GM12878 (cell line): ENCODE results near the gene FMO3. TPM values are rescaled to one million over a fixed set of nuclear protein-coding genes. Genes with fewer than 3 reads are reported as not detected.

ENCODE experiments used
- ATAC-seq: fragments of 200-7000 bp; cut with Tn5 transposase; 3 replicates; pipeline ENCODE4 v1.9.1; 2020; ENCODE audit warnings: mild to moderate bottlenecking, moderate library complexity
- BruUV-seq: library from RNA; stranded (reverse); fragments of 400-500 nt; replicated peaks from 2 replicates; lab custom pipeline; 2021; lab: Mats Ljungman, UMichigan
- CTCF ChIA-PET: fragments of 300-600 bp; sonication (Branson Sonifier 250); formaldehyde crosslinking; extraction: SDS; loops from one replicate; lab custom pipeline; 2021; ENCODE audit warnings: inconsistent platforms; lab: Yijun Ruan, JAX
- POLR2A ChIA-PET: fragments of 350-600 bp; formaldehyde crosslinking; extraction: SDS; loops from one replicate; lab custom pipeline; 2021; ENCODE audit warnings: inconsistent platforms; lab: Charles Lee
- RAD21 ChIA-PET: fragments of 300-600 bp; sonication (Branson Sonifier 250); formaldehyde crosslinking; loops from one replicate; lab custom pipeline; 2023; ENCODE audit warnings: antibody characterized with exemption; ENCODE audit not compliant: unreplicated experiment; lab: Charles Lee
- SMC1A ChIA-PET: fragments of 300-600 bp; sonication (Branson Sonifier 250); formaldehyde crosslinking; loops from one replicate; lab custom pipeline; 2023; ENCODE audit not compliant: unreplicated experiment, uncharacterized antibody; lab: Charles Lee
- DNase-seq: peaks from one replicate; pipeline ENCODE4 v3.0.0-alpha.2; 2011; ENCODE audit warnings: low read depth, low spot score
- FAIRE-seq: peaks from 3 replicates; lab custom pipeline; 2011; peaks lifted over from hg19 to GRCh38; lab: Jason Lieb, UNC
- H2AFZ ChIP-seq: 2 replicates; pipeline ENCODE4 v1.6.0; 2011; ENCODE audit warnings: low read depth, low read length, control low read depth; ENCODE audit not compliant: control insufficient read depth
- H3K27ac ChIP-seq: 2 replicates; pipeline ENCODE4 v1.5.1; 2011; ENCODE audit warnings: control low read depth; ENCODE audit not compliant: control insufficient read depth, insufficient read depth
- H3K27me3 ChIP-seq, 2 experiments: replicated peaks in 1 of 2; 2 replicates each; pipeline versions ENCODE4 v1.6.0 to v1.6.1; 2011; ENCODE audit warnings: low read length in 1 of 2; ENCODE audit not compliant: control insufficient read depth in 2 of 2, insufficient read depth in 2 of 2
- H3K36me3 ChIP-seq, 2 experiments: 2 replicates each; pipeline ENCODE4 v1.5.1; 2011; ENCODE audit warnings: low read length in 1 of 2; ENCODE audit not compliant: control insufficient read depth in 2 of 2, insufficient read depth in 2 of 2
- H3K4me1 ChIP-seq: 2 replicates; pipeline ENCODE4 v1.6.1; 2011; ENCODE audit warnings: mild to moderate bottlenecking, low read length, moderate library complexity, mixed read lengths; ENCODE audit not compliant: control insufficient read depth, insufficient read depth
- H3K4me2 ChIP-seq: 2 replicates; pipeline ENCODE4 v1.6.0; 2011; ENCODE audit warnings: control low read depth; ENCODE audit not compliant: control insufficient read depth, insufficient read depth
- H3K4me3 ChIP-seq: fragments of 200-600 bp; sonication (generic); 2 replicates; pipeline ENCODE4 v1.5.1; 2016
- H3K79me2 ChIP-seq: 2 replicates; pipeline ENCODE4 v1.6.0; 2011; ENCODE audit warnings: low read length; ENCODE audit not compliant: control insufficient read depth, insufficient read depth
- H3K9ac ChIP-seq: 2 replicates; pipeline ENCODE4 v1.8.0; 2011; ENCODE audit warnings: low read length, control low read depth, mixed read lengths; ENCODE audit not compliant: control insufficient read depth, insufficient read depth
- H3K9me3 ChIP-seq: replicated peaks from 3 replicates; pipeline ENCODE4 v1.5.1; 2011; ENCODE audit warnings: mild to moderate bottlenecking, low read length; ENCODE audit not compliant: control insufficient read depth, insufficient read depth
- H4K20me1 ChIP-seq: 2 replicates; pipeline ENCODE4 v1.6.0; 2011; ENCODE audit not compliant: control insufficient read depth, insufficient read depth
- BCL3 ChIP-seq: IDR thresholded peaks from 2 replicates; pipeline ENCODE4 v1.6.1; 2011; ENCODE audit warnings: borderline replicate concordance, low read depth, mild to moderate bottlenecking, moderate library complexity, low read length; ENCODE audit not compliant: insufficient read depth, poor library complexity, severe bottlenecking
- CBX3 ChIP-seq: fragments of 200-600 bp; sonication (generic); IDR thresholded peaks from 2 replicates; pipeline ENCODE4 v1.6.1; 2016; ENCODE audit warnings: low read depth, borderline replicate concordance
- CBX5 ChIP-seq: sonication (generic); IDR thresholded peaks from 2 replicates; pipeline ENCODE4 v1.6.1; 2016; ENCODE audit warnings: low read depth, moderate library complexity, mild to moderate bottlenecking, inconsistent platforms
- HCFC1 ChIP-seq: fragments of 150-350 bp; IDR thresholded peaks from 2 replicates; pipeline ENCODE4 v1.6.1; 2014; ENCODE audit warnings: low read length
- MAX ChIP-seq: IDR thresholded peaks from 2 replicates; pipeline ENCODE4 v1.6.1; 2012; ENCODE audit warnings: low read depth, low read length, improper control_type of control experiment
- PKNOX1 ChIP-seq: fragments of 450-650 bp; IDR thresholded peaks from 2 replicates; pipeline ENCODE4 v1.6.1; 2016; ENCODE audit warnings: mild to moderate bottlenecking
- REST ChIP-seq: IDR thresholded peaks from 2 replicates; pipeline ENCODE4 v1.6.1; 2012; ENCODE audit warnings: mild to moderate bottlenecking, low read depth, low read length
- RUNX3 ChIP-seq: IDR thresholded peaks from 2 replicates; pipeline ENCODE4 v1.6.1; 2012; ENCODE audit warnings: low read length, inconsistent platforms
- SMAD5 ChIP-seq: IDR thresholded peaks from 2 replicates; pipeline ENCODE4 v1.6.1; 2016; ENCODE audit warnings: antibody characterized with exemption, low read depth
- SP1 ChIP-seq: IDR thresholded peaks from one replicate; pipeline ENCODE4 v1.6.1; 2011; ENCODE audit warnings: low read depth, low read length
- YY1 ChIP-seq: IDR thresholded peaks from 2 replicates; pipeline ENCODE4 v1.6.1; 2011; ENCODE audit warnings: low read depth, mild to moderate bottlenecking, low read length
- WGBS: methylation state at CpG from one replicate; pipeline ENCODE4 v1.1.6; 2016; ENCODE audit warnings: low lambda C conversion rate; ENCODE audit not compliant: insufficient replicate concordance, insufficient coverage; ENCODE audit errors: missing lambda C conversion rate; 5-methylcytosine and 5-hydroxymethylcytosine counted together
- in situ Hi-C: fragments of 300-500 bp; cut with MboI; formaldehyde crosslinking; loops from 9 replicates; pipeline ENCODE4 v1.14.3; 2018; ENCODE audit warnings: mixed read lengths
- intact Hi-C: fragments of 100-400 bp; cut with micrococcal nuclease; formaldehyde crosslinking; loops from one replicate; pipeline ENCODE4 v1.14.2; 2022; ENCODE audit not compliant: unreplicated experiment
- polyA plus RNA-seq, 11 experiments: library from polyadenylated mRNA; depleted of rRNA in 4 of 11; unstranded in 6 of 11; stranded (reverse) in 5 of 11; fragments of >200 nt; fragmentation: Nextera tagmentation in 4 of 11; fragmentation: Illumina TruSeq in 1 of 11; extraction: Ambion mirVana in 4 of 11; extraction: Trizol in 1 of 11; gene quantifications; 1 replicate in 1 of 11; 2 replicates in 10 of 11; pipeline versions ENCODE4 v1.2.1 to v1.2.3, GENCODE V29; 2011 to 2016; ENCODE audit warnings: inconsistent platforms in 2 of 11, missing spikeins in 2 of 11, low read depth in 1 of 11
- total RNA-seq, 4 experiments: library from RNA; depleted of rRNA in 3 of 4; stranded (reverse); fragments of >200 nt in 3 of 4; fragmentation: Illumina TruSeq in 1 of 4; extraction: Trizol in 1 of 4; gene quantifications; 2 replicates each; pipeline versions ENCODE4 v1.2.1 to v1.2.3, GENCODE V29; 2013 to 2021

The FMO3 gene
- total and polyA plus RNA-seq, 10 of the 15 experiments (the other 5 are each of a cell fraction or from before 2014, with no cell fraction given) = 0.08 to 0.10 TPM; not detected in 8

DNA sequence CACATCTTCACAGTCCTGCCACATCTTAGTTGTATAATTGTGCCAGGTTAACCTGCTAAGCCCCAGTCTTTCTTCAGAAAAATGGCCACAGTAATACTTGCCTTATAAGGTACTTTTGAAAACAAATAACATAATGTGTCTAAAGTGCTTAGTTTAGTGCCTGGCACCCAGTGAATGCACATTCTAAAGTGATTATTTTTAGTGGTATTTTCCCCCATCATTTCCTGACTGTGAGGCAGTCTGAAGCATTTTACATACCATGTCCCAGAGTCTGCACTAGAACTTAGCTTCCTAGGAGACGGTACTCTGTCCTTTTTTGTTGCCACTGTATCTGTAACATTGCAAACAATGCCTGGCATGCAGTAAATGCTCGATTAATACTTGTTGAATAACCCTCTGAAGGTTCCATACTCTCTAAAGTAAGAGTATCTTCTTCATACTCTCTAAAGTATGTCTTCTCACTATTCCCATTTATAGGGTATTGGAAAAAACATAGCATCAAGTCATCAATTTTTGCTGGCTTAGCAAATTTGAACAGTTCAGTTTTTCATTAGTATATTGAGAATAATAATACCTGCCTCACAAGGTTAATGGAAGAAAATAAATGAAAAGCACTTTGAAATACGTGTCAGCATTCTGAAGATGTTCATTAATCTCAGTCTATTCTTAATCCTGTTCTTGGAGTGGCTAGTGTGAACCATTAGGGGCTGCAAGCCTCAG lies 43.7 kb downstream of the FMO3 start:
- Histone ChIP-seq H3K36me3 (no peaks in the 10 kb centered on the region), H3K79me2 (no peaks in the 10 kb centered on the region), H3K9ac (no peak overlapping the region), H2AFZ (no peak overlapping the region), H3K4me1 (no peaks in the 10 kb centered on the region), H3K4me2 (no peak overlapping the region), H4K20me1 (no peaks in the 10 kb centered on the region), H3K4me3 (no peak overlapping the region), H3K9me3 (no peaks in the 10 kb centered on the region), H3K27ac (no peak overlapping the region), H3K27me3 (no peaks in the 10 kb centered on the region)
- 0% methylated on average over 3 of the region's 3 CpGs for WGBS
- intact Hi-C loops = no loop called here
- ChIA-PET CTCF (no interaction called here), RAD21 (no interaction called here), SMC1A (no interaction called here), POLR2A (no interaction called here)
- no TSS peak for BruUV-seq
- ATAC-seq = no peak
- FAIRE-seq = no peak
- no peak for DNase-seq
- in situ Hi-C loops = no loop called here
- no peak for TF ChIP-seq PKNOX1
- no peak for TF ChIP-seq SMAD5
- TF ChIP-seq CBX3 = no peak

DNA sequence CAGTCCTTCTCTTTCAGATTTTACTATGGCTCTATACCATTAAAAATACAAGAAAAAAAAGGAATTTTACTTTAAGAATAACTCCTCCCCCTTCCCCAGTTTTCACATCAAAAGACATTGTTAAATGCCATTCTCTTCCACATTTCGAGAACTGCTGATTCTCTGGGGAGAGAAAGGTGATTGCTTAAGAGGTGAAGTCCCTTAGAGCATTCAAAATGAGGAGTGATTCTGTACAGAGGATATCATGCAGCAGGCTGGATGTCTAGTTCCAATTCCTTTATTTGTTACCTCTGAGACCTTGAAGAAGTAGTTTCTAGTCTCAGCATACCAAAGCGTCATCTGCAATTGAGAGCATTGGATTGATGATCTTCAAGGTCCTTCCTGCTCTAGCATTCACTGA lies 46.9 kb downstream of the FMO3 start:
- WGBS = 15% methylated on average over 2 of the region's 2 CpGs
- ChIA-PET CTCF (no interaction called here), RAD21 (no interaction called here), POLR2A (no interaction called here), SMC1A (no interaction called here)
- H3K9ac ChIP-seq = no peak overlapping the region
- no peak overlapping the region for H3K4me3 ChIP-seq
- FAIRE-seq (no peak), DNase-seq (no peak), ATAC-seq (no peak)
- H3K4me1 ChIP-seq = no peaks in the 10 kb centered on the region
- H4K20me1 ChIP-seq = no peaks in the 10 kb centered on the region
- H3K27me3 ChIP-seq = no peaks in the 10 kb centered on the region
- no peaks in the 10 kb centered on the region for H3K36me3 ChIP-seq
- H3K27ac ChIP-seq = no peak overlapping the region
- in situ Hi-C loops (no loop called here), intact Hi-C loops (no loop called here)
- H3K79me2 ChIP-seq = no peaks in the 10 kb centered on the region
- H3K9me3 ChIP-seq = no peaks in the 10 kb centered on the region
- no TSS peak for BruUV-seq
- no peak overlapping the region for H2AFZ ChIP-seq
- H3K4me2 ChIP-seq = no peak overlapping the region
- TF ChIP-seq REST (no peak), SP1 (no peak), CBX5 (no peak), RUNX3 (no peak), BCL3 (no peak), MAX (no peak), HCFC1 (no peak), YY1 (no peak)
